NCI-H82 treated with DMSO at 0.1 percent for 48 hours (cell line): ENCODE results near the gene HCRTR2.
"Not testable (repeated sequence)": the region's sequence is repeated elsewhere in the genome, so short reads cannot be mapped to it uniquely, and the experiment has no call there.

ENCODE experiments used
- DNase-seq: peaks from one replicate; lab custom pipeline; 2025; ENCODE audit not compliant: unreplicated experiment; lab: John Stamatoyannopoulos, UW

The HCRTR2 gene

GRCh38 chr6:55174211-55175026 lies at the start of gene HCRTR2:
Gene HCRTR2, plus strand, starts transcription at chr6:55174515. Its CDS starts 73 bp downstream, at chr6:55174588.
- peak; percentile 21 for DNase-seq

DNA sequence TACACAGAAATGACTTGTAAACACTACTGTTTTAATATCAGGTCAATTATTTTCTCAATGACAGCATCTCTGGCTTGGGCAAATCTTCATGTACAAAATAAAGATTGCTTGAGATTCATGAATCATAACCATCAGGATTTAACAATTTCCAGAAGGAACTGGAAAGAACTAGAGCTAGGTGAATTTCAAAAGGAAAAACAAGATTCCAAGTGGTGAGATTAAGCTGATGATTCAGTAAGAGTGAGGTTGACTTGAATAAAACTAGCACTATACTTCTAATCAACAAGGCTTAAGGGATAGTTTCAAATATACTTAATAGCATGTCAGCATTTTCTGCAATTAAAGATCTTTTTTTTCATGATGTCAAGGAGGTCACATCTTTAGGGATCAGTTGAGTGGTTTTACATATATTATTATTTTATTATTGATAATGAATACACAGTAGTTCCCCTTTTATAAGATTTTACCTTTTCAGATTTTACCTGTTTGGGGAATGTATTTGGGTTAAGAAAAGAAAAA lies 43.5 kb upstream of the HCRTR2 start:
- DNase-seq: no peak

DNA sequence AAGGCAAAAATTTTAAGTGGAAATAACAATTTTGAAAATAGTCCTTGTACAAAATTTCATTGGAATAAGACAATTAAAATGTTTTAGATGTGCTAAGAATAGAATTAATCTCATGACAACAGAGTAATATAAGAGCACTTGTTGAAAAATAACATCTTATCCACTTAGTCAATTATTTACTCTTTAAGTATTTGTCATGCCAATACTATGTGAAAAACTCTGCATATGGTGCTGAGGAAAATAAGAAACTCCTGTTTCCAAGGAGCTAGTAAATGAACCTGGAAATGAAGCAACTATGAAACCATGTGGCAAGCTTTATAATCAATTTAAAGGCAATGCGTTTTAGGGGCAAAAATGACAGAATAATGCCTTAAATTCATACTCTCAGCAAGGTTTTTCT lies 42.7 kb upstream of the HCRTR2 start:
- DNase-seq: no peak

GRCh38 chr6:55136916-55137315 lies 37.4 kb upstream of the HCRTR2 start:
- no peak for DNase-seq

GRCh38 chr6:55137929-55138693 lies 36.2 kb upstream of the HCRTR2 start:
- DNase-seq: no peak

- DNase-seq: no peak
These were observed 32.7 kb upstream of the HCRTR2 start for GRCh38 chr6:55141611-55142010.

DNA sequence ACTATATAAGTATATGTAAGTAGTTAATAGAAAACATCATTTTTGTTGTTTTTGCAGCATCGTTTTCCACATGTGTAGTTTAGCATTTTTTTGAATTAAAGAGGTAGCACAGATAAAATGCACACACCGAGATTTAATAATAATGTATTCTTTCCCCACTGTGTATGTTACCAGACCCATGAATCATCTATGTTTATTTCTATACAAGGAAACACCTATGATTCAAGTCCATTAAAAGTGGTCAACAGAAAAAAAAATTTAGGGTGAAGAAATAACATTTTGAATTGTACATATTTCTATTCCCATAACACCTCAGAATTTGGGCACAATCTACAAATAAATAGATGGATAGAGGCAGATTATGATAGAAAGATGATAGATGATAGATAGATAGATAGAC lies 31.7 kb upstream of the HCRTR2 start:
- DNase-seq: no peak

GRCh38 chr6:55153284-55153683 lies 21.0 kb upstream of the HCRTR2 start:
- DNase-seq: no peak

DNA sequence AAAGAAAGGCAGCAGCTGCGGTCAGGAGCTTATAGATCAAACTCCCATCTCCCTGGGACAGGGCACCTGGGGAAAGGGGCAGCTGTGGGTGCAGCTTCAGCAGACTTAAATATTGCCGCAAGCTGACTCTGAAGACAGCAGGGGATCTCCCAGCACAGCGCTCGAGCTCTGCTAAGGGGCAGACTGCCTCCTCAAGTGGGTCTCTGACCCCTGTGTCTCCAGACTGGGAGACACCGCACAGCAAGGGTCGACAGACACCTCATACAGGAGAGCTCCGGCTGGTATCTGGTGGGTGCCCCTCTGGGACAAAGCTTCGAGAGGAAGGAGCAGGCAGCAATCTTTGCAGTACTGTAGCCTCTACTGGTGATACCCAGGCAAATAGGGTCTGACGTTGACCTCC lies 15.5 kb upstream of the HCRTR2 start:
- DNase-seq: not testable (repeated sequence)

- no peak for DNase-seq
These were observed 6.5 kb upstream of the HCRTR2 start for GRCh38 chr6:55167860-55168259.

GRCh38 chr6:55175078-55176049 lies 1.0 kb downstream of the HCRTR2 start:
- no peak for DNase-seq

GRCh38 chr6:55176958-55177357 lies 2.6 kb downstream of the HCRTR2 start:
- DNase-seq: no peak

DNA sequence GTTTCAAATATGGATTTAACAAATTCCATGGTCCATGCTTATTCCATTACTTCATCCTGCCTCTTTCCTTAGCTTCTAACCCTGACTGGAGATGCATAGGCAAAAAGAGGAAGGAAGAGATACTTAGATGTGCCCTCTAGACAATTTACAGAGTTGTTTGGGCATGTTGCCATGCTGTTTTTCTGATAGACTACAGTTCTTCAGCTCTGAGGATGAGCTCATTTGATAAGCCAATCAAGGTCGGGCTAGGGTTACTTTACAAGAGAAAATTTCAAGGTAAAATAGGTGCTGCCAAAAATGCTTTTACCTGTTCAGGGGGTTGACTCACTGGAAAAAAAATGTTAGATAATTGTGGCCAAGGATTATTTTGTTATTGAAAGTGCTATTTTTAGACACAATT lies 5.9 kb downstream of the HCRTR2 start:
- no peak for DNase-seq

- DNase-seq: no peak
These were observed 7.8 kb downstream of the HCRTR2 start for GRCh38 chr6:55182016-55182650.

DNA sequence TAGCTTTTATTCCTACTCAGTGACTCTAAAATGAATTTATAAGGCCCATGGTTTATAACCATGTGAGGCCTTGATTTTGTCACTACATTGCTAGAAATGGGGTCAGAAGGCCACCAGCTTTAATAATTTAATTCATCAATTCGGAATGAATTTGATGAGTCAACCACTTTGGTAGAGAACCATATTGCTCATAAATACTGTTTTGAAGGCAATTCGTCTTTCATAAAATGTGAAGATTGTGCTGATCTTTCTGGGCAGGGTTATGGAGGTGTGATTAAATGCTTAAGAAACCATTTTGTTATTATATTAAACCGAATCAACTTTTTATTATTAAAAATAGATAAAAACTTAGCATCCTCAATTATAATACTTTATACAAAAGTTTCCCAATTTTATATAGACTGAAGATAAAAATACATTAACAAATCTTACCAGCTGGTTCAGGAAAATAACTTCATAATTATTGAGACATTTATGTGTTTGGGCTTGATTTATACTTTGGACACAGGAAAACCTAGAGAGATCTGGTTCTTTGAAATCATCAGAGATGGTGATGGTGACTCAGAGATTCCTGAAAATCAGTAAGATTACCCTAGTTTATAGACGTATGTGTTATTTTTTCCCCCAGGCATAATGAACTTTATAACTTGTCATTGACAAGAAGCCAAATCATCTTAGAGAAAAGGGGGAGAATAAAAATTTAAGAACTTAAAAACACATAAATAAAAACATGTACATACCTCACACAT lies 10.6 kb downstream of the HCRTR2 start:
- no peak for DNase-seq

- no peak for DNase-seq
These were observed 24.4 kb downstream of the HCRTR2 start for GRCh38 chr6:55198715-55199114.

DNA sequence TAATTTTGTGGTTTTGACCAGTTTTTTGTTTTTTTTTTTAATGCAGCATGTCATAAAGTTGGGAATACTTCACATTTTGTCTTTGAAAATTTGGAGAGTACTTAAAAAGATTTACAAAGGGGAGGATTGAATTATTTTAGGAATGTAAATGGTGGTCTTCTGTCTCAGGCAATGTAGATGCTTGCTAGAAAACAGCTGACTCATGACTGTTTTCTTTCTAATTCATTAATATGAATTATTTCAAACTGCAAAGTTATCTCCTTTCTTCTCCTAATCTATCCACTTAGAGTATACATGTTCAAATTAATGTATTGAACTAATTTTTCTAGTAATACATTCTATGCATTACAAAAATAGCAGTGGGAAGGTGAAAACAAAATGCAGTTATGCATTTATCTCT lies 24.9 kb downstream of the HCRTR2 start:
- no peak for DNase-seq

DNA sequence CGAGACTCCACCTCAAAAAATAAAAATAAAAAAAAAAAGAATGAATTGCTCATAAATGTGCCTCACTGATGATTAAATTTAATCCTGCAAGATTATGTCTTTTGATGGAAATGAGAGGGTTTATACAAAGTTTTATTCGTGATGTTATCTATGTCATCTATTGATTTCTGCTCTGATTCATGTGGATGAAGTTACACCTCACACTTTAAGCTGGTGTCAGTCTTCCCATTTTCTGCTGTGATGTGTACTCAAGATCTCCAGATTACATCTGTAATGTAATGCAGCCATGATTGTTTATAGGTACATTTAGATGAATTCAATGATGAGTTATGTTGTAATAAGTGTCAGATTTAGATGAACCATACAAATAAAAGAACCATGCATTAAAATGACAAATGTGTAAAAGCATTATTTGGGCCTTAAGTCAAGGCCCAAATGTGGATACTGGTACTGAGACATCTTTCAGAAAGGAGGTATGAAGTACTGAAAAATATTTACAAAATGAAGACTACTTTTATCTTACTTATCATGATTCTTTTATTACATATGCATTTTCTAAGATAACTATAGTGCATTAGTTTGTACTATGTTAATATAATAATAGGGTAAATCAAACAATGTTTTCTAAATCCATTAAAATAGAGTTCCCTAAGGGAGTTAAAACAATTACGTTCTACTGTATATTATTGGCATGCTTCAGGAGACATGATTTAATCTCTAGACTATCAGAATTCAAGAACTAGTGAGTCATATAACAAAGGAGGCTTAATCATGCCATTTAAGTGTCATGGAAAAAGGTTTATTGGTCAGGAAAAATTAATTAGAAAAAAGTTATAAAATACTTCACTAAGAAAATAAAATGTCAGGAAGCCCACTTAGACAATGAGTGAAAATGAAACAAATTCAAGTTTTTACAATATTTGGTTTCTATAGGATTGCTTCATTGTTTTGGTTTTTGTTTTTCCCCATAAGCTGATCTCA lies 34.5 kb downstream of the HCRTR2 start:
- no peak for DNase-seq

DNA sequence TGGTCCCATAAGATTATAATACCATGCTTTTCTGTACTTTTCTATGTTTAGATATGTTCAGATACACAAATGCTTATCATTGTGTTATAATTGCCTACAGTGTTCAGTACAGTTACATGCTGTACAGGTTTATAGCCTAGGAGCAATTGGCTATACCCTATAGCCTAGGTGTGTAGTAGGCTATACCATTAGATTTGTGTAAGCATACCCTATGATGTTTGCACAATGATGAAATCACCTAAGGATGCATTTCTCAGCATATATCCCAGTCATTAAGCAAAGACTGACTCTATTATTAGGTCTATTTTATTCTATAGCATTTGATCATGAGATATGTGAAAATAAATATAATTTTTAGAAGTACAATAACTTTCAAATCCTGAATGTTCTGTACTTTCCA lies 36.6 kb downstream of the HCRTR2 start:
- no peak for DNase-seq
